HG03097 (cell line): Measurements from ENCODE around the gene UCK1.

Source experiments
- ATAC-seq: cut with Tn5 transposase; IDR thresholded peaks from one replicate; pipeline ENCODE4 v1.9.1; 2021; ENCODE audit not compliant: unreplicated experiment, low FRiP score

Gene UCK1

DNA sequence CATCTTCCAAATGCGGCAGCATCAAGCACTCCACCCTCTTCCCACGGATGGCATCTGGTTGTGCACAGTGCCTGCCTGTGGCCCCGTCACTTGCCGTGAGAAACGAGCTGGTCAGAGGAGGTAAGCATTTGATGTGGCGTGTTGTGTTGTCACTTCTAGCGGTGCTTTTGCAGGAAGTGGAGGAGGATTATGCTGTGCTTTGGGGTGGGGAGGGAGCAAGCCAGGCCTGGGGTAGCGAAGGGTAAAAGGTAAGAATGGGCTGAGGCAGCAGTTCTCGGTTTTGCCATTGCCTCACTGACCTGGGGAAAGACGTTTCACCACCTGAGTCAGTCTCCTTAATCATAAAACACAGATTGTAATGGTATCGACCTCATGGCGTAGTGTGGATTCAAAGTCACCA lies 30.7 kb downstream of the UCK1 start:
- no peak for ATAC-seq

DNA sequence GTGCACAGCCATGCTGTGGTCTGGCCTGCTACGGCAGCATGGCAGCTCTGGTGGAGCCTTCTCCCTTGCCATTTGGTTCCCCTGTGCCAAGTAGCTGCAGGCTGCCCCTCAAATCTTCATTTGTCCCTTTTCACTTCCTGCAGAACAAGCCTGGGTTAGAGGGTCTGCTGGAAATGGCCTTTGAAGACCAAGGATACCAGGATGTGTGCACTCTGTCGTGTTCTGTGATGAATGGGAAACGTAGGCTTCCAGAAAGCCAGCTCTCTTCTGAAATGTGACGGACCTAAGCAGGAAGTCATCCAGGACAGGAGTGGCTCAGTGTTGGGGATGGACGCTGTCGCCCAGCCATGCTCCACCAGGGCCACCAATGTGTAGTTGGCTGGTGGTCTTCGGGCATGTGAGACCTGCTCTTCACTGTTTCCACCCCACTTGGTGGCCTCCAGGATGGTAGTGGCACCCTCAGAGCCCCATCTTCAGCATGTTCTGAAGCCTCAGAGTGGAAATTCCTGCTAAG lies 31.8 kb downstream of the UCK1 start:
- ATAC-seq, result no peak

DNA sequence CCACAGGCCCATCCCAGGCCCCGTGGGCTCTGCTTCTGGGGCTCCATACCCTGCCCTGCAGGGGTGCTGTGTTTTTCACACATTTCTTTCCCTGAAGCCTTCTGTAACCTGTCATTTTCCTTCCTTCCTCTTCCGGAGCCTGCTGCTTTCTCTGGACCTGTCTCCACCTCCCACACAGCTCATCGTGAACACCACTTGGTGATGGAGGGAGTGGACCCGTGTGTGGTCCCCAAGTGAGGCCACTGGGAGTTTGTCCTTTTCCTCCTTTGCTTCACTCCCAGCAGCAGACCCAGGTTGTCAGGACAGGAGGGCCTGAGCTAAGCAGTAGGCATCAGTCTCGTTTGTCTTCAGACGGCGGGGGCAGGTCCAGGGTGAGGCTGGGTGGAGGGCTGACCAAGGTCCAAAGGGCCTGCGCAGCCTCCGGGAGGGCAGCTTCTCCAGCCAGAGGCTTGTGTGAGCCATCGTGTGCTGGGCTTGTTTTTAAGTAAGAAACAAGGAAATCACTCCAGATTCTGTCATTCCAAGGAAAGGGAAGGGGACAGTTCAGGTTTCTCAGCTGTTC lies 34.1 kb downstream of the UCK1 start:
- ATAC-seq, result no peak

DNA sequence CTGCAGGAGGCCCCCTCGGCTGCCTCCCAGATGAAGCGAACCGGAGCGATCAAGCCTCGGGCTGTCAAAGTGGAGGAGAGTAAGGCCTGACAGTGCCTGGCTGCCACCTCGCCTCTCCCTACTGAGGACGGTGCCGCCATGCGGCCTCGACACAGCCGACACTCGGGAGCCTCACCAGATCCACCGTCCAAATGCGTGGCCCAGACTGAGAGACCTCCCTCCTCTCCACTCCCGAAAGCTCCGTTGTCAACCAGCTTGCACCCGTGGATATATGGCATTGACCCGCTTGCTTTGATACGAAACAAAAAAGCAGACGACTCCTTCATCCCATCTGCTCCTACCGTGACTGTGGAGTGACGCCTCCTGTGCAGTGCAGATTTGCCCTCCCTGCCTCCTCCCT lies 35.3 kb downstream of the UCK1 start:
- ATAC-seq, result no peak

DNA sequence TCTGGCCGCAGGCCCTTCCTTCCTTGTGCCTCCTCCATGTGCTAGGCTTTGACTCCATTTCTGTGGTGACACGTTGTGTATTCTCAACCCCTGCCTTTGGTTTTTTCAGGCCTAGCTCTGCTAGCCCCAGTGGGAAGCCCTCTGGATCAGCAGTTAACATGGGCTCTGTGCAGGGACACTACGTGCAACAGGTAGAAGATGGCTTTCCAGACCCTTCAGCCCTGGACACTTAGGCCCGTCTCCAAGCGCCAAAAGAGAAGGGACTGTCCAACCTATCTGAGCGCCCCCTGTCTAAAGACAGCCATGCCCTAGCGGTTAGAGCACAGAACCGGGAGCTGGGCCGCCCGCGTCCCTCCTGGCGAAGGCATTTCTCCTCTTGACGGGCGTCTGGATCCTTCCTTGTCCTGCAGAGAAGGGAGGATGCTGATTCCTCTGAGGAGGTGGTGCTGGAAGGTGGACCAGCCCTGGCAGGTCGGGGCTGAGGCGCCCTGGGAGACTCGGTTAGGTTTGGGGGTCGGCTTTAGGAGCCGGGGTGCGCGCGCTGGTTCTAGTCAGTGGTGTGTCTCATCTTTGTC lies 36.7 kb downstream of the UCK1 start:
- ATAC-seq, result no peak

DNA sequence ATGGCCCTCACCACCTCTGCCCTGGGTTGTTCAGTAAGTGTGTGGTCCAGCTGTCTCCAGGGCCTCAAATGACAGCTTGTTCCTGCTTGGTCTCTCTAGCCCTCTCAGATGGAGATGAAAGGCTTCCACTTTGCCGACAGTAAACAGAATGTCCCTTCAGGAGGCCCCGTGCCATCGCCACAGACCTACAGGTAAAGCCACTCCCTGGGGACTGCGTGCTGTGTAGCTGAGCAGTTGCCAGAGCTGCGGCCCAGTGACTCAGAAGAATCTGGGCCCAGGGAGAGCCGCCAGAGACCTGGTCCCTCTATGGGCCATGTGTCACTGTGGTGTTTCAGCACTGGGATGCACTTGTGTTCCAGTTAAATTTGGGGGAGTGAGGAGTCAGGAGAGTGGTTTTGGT lies 39.0 kb downstream of the UCK1 start:
- no peak for ATAC-seq

DNA sequence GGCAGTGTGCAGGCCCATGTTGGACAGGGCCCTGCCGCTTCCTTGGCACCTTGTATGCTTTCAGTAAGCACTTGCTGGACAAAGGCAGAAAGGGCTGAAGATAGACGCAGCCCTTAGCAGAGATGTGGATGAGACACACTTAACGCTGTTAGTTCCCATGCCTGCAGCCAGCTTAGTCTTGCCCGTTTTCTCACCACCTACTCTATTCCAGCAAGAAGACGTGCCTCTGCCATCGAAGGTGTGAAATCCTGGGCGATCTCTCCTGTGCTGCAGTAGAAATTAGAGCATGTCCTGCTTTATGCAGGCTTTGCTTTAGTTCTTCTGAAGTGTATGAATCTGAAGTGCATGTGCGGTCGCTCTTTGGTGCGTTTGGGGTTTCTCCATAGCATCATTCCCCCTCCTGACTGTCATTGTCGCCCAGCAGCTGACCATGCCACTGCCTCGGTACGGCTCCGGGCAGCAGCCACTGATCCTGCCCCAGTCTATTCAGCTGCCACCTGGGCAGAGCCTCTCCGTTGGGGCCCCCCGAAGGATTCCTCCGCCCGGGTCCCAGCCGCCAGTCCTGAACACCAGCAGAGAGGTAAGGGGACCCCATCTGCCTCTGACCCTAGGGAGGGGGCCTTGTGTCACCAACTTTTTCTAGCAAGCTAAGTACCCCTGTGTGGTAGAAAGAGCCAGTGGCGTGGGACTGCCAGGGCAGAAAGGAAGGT lies 39.9 kb downstream of the UCK1 start:
- ATAC-seq, result no peak

DNA sequence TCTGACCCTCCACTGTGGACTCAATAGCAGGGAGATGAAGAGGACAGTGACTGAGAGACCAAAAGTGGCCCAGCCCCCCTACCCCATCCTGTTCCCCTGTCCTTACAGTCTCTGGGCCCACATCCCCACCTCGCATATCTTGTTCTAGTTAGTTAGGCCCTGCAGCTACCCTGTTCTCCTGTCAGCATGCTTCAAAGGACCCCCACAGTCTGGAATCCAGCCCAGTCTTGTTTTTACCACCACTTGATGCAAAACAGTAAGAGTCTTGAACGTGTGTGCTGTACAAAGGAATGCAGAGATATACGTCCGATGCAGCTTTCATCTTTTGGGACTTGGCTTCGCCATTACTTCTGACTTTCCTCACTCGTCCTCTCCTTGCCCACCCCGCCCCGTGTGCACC lies 40.5 kb downstream of the UCK1 start:
- ATAC-seq, result no peak

DNA sequence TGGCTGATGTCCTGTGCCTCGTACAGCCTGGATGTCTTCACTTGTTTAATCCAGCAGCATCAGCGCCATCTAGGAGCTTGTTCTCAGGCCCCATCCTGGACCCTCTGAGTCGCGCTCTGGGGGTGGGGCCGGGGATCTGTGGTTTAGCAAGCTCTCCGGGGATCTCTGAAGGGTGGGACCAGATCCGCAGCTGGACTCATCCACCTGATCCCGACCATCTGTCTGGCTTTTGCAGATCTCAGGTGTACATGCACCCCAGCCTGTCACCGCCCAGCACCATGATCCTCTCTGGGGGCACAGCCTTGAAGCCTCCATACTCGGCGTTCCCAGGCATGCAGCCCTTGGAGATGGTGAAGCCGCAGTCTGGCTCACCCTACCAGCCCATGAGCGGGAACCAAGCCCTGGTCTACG lies 43.4 kb downstream of the UCK1 start:
- ATAC-seq, result no peak

DNA sequence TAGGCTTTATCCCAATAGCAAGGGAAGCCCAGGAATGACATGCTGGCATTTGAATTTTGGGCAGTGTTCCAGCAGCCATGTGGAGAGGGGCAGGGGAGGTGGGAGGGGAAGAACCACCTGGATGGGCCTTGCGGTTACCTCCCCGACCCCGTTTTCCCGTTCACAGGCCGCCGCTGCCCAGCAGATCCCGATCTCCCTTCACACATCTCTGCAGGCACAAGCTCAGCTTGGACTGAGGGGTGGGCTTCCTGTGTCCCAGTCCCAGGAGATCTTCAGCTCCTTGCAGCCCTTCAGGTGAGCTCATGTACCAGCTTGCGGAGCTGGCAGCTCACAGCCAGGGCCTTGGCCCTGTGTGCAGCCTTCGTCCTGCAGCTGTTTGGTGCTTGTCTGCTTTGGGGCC lies 44.1 kb downstream of the UCK1 start:
- no peak for ATAC-seq

DNA sequence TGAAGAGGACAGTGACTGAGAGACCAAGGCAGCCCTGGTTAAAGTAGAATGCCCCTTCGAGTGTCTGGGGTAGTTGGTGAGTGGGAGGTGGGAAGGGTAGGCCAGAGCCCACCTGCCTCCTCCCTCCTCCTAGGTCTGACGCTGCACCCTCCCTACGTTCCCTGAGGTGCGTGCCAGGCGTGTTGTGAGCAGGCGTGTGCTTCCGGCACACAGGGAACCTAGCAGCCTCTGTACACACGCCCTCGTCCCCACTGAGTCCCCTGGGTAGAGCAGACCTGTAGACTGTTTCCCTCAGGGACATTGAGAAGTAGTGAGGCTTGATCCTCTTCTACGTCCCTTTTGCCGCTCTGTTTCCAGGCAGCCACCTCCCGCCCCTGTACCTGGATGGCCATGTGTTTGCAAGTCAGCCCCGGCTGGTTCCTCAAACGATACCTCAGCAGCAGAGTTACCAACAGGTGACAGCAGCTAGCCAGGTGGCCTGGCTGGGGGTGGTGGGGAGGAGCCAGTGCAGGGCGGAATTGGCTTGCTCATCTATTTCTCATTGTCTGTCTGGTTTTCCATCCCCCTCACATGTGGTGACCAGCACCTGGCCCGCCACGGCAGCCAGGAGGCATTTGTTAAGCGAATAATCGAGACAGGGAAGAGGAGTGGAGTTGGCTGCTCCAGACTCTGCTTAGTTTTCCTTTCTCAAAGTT lies 45.2 kb downstream of the UCK1 start:
- no peak for ATAC-seq

DNA sequence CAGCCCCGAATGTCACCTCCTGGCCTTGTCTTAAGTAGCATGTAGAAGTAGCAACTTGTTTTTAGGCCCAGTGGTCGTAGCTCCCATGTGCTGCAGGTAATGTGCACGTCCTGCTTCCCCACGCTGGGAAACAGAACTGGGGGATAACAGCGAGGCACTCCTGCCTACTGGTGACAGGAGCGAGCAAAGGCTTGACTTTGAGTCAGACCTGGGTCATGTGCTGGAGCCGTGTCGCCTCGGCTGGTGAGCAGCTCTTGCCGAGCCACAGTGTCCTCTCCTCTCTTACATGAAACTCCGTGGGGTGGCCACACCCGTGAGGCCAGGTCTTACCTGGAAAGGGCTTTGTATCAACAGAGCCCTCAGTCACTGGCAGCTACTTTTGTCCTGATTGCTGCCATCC lies 45.9 kb downstream of the UCK1 start:
- ATAC-seq, result no peak

DNA sequence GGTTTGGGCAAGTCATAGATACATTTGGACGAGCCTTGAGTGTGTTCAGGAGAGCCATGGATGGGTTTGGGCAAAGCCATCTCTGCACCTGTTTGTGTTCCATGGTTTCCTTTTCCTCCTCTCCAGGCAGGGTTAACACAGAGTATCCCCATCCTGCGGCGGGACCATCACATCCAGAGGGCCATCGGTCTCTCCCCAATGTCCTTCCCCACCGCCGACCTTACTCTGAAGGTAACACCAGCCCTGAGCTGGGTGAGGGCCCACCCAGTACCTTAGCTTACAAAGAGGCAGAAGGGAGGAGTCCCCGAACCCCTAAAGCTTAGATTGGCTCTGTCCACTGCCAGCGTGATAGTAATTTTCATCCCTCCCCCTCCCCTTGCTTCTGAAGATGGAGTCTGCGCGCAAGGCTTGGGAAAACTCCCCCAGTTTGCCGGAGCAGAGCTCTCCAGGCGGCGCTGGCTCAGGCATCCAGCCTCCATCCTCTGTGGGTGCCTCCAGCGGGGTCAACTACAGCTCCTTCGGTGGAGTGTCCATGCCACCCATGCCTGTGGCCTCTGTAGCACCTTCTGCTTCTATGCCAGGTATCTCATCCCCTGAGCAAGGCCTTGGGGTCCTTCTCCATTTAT lies 46.4 kb downstream of the UCK1 start:
- no peak for ATAC-seq

DNA sequence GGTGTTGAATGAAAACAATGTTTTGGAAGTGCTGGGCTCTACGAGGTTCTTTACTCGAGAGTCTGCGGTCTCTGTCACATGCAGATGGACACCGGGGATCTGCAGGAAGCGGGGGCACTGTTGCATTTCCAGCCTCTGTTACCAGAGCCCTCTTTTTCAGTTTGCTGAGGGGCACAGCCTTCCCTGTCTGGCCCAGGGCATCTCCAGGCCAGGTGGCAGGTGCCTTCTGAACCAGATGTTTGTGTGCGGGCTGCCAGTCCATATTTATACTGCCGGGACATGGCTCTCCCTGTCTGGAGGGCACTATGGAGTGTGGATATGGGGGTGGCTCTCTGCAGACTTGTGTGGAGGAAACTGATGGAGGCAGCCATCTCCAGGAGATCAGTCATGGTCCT lies 47.0 kb downstream of the UCK1 start:
- ATAC-seq, result no peak

DNA sequence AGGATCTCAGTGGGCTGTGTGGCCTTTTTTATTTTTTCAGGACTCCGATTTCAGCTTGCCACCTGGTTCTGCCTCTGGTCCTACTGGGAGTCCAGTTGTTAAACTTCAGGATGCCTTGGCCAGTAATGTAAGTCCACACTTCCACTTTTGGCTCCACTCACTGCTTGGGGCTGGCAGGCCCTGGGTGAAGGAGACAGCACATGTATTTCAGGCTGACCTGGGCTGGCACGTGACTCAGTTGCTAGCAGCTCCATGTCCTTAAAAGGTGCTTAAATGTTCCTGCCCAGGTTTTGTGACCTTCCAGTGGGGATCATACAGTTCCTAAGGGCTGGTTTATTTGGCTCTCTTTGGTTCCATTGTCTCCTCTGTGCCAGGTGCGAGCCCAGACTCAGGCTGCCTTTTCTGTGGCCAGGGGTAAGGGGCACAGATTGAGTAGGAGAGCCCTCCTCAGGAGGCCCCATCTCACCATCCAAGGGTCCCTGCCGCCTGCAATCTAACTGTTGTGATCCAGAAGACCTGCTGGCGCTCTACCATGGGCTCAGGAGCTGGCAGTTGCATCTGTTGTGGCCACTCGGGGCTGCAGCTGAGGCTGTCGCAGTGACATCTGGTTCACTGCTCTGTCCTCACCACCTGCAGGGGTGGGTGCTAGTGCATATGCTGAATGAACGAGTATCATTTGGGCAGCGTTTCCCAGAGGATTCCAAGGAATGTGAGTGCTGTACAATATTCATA lies 47.6 kb downstream of the UCK1 start:
- no peak for ATAC-seq

DNA sequence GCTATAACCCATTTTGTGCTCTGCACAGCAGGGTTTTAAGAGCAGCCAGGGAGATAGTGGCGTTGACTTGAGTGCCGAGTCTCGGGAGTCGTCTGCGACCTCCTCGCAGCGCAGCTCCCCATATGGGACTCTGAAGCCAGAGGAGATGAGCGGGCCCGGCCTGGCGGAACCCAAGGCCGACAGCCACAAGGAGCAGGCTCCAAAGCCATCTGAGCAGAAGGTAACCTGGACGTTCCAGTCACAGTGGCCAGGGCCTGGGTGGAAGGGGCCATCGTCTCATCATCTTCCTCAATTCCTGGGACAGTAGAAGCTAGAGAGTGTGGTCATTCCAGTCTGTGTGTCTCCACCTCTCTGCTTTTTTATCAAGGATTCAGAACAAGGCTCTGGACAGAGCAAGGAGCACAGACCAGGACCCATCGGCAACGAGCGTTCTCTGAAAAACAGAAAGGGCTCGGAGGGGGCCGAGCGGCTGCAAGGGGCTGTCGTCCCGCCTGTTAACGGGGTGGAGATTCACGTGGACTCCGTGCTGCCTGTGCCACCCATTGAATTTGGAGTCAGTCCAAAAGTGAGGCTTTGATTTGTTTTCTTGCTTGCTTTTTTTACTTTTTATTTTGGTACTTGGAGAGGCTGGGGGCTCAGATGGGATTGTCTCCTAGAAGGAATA lies 48.6 kb downstream of the UCK1 start:
- ATAC-seq, result no peak

DNA sequence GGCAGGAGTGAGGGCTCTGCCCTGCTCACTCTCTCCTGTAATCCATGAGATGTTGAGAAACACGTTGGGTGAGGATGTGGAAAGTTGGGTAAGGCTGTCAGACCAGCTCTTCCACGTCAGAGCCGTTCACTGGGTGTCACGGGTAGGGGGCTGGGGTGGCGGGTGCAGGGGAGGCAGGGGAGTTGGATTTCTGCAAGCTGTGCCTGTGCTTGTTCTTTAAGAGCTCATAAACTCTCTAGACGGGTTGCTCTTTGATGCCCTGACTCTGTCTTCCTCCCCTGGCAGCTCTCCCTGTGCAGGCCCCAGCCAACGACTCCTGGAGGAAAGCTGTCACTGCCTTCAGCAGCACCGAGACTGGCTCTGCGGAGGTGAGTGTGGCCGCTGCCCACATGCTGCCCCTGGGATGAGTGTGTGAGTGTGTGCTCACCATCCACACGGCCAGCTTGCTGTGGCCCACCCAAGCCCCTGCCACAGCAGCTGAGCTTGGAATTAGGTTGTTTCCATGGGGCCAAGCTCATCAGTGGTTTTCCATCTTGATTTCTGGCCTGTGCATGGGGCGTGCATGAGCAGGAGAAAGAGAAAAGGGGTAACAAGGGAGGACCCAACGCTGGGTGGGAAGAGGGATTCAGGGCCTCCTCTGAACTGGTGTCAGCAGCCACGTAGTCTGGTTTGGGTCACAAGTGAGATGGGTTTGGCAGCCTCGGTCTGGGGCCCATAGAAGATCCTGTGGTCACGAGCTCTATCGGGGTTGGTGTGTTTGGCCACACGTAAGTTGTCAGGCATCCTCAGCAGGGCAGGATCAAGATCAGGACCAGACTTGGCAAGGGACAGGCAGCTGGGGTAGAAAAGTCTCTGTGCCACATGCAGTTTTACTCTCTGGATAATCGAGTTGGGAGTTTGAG lies 49.4 kb downstream of the UCK1 start:
- ATAC-seq, result no peak

DNA sequence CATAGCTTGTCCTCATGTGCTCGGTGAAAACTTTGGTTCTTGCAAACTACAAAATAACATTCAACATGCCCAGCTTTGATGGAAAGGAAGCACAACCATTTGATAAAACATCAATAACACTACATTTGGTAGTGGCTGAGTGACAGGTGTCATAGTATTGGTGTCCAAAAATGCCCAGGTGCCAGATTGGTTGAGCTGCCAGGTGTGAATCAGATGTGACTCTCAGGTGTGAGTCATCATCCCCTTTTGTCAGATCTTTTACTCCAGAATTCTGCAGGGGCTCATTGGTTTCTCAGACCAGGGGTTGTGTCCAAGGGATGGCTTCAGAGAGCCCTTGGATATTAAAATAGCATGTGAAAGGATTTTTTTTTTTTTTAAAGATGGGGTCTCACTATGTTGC lies 50.8 kb downstream of the UCK1 start:
- no peak for ATAC-seq

DNA sequence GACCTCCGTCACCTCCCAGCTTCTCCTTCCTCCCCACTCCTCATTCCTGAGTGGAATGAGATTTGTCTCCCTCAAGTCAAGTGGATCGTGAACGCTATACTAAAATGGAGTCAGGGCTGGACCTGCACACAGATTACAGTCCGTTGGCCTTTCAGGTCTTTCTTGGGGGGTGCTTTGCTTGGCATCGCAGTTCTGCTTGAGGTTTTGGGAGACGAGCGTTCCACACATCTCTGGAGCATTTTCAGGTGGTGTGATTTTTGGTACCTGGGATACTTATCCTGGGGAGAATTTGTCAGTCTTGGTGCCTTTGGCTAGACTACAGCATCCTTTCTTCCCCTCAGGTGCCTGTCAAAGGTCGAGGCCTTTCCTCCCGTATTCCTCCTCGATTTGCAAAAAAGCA lies 52.2 kb downstream of the UCK1 start:
- ATAC-seq, result no peak
